BJ (cell line): ENCODE data around the gene MT1F. TPM values are rescaled to one million over a fixed set of nuclear protein-coding genes. Genes with fewer than 3 reads are reported as not detected.

ENCODE experiments used
- polyA plus RNA-seq: library from polyadenylated mRNA; depleted of rRNA; stranded (reverse); fragments of >200 nt; gene quantifications from 2 replicates; pipeline ENCODE4 v1.2.3, GENCODE V29; 2011; rRNA removed

The MT1F gene
- polyA plus RNA-seq, 1 experiment: 11.3 TPM

Other genes with a start within 250 kb of the MT1F start
- gene AMFR, start 232.4 kb upstream of the MT1F start, polyA plus RNA-seq: 90.8 and 130 TPM in 2 replicates
- 78.8 and 109 TPM in 2 replicates for gene NUDT21, start 206.6 kb upstream of the MT1F start, polyA plus RNA-seq
- 54.8 and 73.0 TPM in 2 replicates for gene OGFOD1, start 206.4 kb upstream of the MT1F start, polyA plus RNA-seq
- gene BBS2, start 137.9 kb upstream of the MT1F start, polyA plus RNA-seq: 33.8 and 43.1 TPM in 2 replicates
- not detected in 2 replicates for gene MT4, start 92.9 kb upstream of the MT1F start, polyA plus RNA-seq
- gene MT3, start 68.4 kb upstream of the MT1F start, polyA plus RNA-seq: not detected in 2 replicates
- gene MT2A, start 49.4 kb upstream of the MT1F start, polyA plus RNA-seq: 167 and 194 TPM in 2 replicates
- 147 and 188 TPM in 2 replicates for gene MT1E, start 32.2 kb upstream of the MT1F start, polyA plus RNA-seq
- 0.67 and 0.94 TPM in 2 replicates for gene MT1M, start 25.3 kb upstream of the MT1F start, polyA plus RNA-seq
- 0.82 TPM in 1 of 2 replicates, not detected in the other for gene MT1A, start 19.3 kb upstream of the MT1F start, polyA plus RNA-seq
- gene MT1B, start 6.1 kb upstream of the MT1F start, polyA plus RNA-seq: not detected in 2 replicates
- gene MT1G, start 10.1 kb downstream of the MT1F start, polyA plus RNA-seq: 2.4 and 2.9 TPM in 2 replicates
- not detected in 2 replicates for gene MT1H, start 11.9 kb downstream of the MT1F start, polyA plus RNA-seq
- gene MT1X, start 24.5 kb downstream of the MT1F start, polyA plus RNA-seq: 55.5 and 60.2 TPM in 2 replicates
- 51.8 and 61.2 TPM in 2 replicates for gene NUP93, start 72.2 kb downstream of the MT1F start, polyA plus RNA-seq
- gene SLC12A3, start 207.2 kb downstream of the MT1F start, polyA plus RNA-seq: not detected in 2 replicates